SK-N-SH treated with all-trans-retinoic acid at 6 μM for 48 hours (cell line): Measurements from ENCODE around the gene FAM236A.
"Not testable (repeated sequence)": the region's sequence is repeated elsewhere in the genome, so short reads cannot be mapped to it uniquely, and the experiment has no call there.

Experiments
- CREB5 ChIP-seq: fragments of 250-450 bp; sonication (Bioruptor Pico); IDR thresholded peaks from 2 replicates; pipeline ENCODE4 v1.5.1; 2020; ENCODE audit warnings: low read depth, mild to moderate bottlenecking, moderate library complexity
- PATZ1 ChIP-seq: fragments of 250-450 bp; sonication (Bioruptor Pico); IDR thresholded peaks from 2 replicates; pipeline ENCODE4 v1.8.0; 2020; ENCODE audit warnings: mild to moderate bottlenecking, moderate library complexity, borderline replicate concordance
- TSHZ2 ChIP-seq: fragments of 250-450 bp; sonication (Bioruptor Pico); IDR thresholded peaks from 2 replicates; pipeline ENCODE4 v1.5.0; 2020; ENCODE audit warnings: mild to moderate bottlenecking, moderate library complexity
- ZFP3 ChIP-seq: fragments of 250-450 bp; sonication (Bioruptor Pico); IDR thresholded peaks from 2 replicates; pipeline ENCODE4 v1.5.0; 2020; ENCODE audit warnings: mild to moderate bottlenecking, moderate library complexity
- ZNF70 ChIP-seq: fragments of 450-650 bp; formaldehyde crosslinking; IDR thresholded peaks from 2 replicates; pipeline ENCODE4 v1.5.0; 2020; ENCODE audit warnings: mild to moderate bottlenecking, moderate library complexity

GRCh38 chrX:72912315-72912714, 25.7 kb upstream of the FAM236A start, which contains the start of gene FAM236C:
- not testable (repeated sequence) for TF ChIP-seq TSHZ2, ZFP3, CREB5, PATZ1, ZNF70 (CRISPR knock-in tag)
